CD4-positive, alpha-beta T cell treated with Interleukin-15 for 1 hour (primary cell): ENCODE measurements around the gene MDN1.
"Not testable (repeated sequence)": the region's sequence is repeated elsewhere in the genome, so short reads cannot be mapped to it uniquely, and the experiment has no call there.

Experiments
- DNase-seq: peaks from one replicate; pipeline ENCODE4 v3.0.0-alpha.2; 2020

MDN1 gene, protein sequence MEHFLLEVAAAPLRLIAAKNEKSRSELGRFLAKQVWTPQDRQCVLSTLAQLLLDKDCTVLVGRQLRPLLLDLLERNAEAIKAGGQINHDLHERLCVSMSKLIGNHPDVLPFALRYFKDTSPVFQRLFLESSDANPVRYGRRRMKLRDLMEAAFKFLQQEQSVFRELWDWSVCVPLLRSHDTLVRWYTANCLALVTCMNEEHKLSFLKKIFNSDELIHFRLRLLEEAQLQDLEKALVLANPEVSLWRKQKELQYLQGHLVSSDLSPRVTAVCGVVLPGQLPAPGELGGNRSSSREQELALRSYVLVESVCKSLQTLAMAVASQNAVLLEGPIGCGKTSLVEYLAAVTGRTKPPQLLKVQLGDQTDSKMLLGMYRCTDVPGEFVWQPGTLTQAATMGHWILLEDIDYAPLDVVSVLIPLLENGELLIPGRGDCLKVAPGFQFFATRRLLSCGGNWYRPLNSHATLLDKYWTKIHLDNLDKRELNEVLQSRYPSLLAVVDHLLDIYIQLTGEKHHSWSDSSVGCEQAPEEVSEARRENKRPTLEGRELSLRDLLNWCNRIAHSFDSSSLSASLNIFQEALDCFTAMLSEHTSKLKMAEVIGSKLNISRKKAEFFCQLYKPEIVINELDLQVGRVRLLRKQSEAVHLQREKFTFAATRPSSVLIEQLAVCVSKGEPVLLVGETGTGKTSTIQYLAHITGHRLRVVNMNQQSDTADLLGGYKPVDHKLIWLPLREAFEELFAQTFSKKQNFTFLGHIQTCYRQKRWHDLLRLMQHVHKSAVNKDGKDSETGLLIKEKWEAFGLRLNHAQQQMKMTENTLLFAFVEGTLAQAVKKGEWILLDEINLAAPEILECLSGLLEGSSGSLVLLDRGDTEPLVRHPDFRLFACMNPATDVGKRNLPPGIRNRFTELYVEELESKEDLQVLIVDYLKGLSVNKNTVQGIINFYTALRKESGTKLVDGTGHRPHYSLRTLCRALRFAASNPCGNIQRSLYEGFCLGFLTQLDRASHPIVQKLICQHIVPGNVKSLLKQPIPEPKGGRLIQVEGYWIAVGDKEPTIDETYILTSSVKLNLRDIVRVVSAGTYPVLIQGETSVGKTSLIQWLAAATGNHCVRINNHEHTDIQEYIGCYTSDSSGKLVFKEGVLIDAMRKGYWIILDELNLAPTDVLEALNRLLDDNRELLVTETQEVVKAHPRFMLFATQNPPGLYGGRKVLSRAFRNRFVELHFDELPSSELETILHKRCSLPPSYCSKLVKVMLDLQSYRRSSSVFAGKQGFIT (N-terminal part only)

DNA sequence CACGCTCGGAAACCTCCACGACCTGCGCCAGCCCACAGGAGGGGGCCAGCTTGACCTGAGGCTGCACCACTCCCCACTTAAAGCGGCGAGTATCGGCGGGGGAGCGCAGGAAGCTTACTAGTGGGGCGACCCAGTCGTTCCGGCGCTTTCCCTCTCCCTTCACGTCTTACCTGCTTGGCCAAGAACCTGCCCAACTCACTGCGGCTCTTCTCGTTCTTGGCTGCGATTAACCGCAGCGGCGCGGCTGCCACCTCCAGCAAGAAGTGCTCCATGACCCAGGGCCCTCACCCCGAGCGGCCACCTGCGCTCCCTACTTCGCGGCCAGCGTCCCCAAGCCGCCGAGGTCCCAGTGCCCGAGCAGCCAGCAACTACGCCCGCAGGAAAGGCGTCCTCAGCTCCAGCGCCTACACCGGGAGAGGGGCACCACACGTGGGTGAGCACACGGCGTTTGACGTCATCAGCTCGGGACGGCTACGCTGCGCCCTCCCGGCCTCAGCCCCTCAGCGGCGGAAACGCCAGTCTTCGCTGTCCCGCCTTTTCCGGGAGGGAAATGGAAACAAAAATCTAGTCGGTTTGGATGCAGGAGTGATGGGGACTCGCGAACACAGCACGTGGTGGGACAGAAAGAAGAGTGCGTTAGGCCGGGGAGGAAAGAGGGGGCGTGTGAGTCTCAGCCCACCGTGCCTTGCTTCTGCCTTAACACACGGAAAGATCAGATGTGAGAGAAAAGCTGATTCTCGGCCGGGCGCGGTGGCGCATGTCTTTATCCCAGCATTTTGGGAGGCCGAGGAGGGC is at the start of gene MDN1:
Gene MDN1 (minus strand): TSS at position 459 of the 795 bp plus-strand sequence. CDS start 187 bp downstream, at position 272.
- peak; percentile 85 for DNase-seq

DNA sequence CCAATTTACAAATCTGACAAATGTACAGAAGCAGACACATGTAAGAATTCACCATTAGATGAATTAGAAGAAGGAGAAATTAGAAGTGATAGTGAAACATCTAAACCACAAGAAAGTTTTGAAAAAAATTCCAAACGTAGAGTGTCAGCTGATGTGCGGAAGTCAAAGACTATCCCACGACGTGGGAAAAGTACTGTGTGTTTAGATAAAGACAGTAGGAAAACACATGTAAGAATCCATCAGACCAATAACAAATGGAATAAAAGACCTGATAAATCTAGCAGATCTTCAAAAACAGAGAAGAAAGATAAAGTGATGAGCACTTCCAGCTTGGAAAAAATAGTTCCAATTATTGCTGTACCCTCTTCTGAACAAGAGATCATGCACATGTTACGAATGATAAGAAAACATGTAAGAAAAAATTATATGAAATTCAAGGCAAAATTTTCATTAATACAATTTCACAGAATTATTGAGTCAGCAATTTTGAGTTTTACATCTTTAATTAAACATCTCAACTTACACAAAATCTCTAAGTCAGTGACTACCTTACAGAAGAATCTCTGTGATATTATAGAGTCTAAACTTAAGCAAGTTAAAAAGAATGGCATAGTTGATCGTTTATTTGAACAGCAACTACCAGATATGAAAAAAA is 46.6 kb upstream of the MDN1 start:
- no peak for DNase-seq

DNA sequence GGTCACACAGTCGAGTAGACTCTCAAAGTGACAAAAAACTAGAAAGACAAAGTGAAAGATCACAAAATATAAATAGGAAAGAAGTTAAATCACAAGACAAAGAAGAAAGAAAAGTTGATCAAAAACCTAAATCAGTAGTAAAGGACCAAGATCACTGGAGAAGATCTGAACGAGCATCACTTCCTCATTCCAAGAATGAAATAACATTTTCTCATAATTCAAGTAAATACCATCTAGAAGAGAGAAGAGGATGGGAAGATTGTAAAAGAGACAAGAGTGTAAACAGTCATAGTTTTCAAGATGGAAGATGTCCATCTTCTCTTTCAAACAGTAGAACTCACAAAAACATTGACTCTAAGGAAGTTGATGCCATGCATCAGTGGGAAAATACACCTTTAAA is 43.1 kb upstream of the MDN1 start:
- DNase-seq, result no peak

DNA sequence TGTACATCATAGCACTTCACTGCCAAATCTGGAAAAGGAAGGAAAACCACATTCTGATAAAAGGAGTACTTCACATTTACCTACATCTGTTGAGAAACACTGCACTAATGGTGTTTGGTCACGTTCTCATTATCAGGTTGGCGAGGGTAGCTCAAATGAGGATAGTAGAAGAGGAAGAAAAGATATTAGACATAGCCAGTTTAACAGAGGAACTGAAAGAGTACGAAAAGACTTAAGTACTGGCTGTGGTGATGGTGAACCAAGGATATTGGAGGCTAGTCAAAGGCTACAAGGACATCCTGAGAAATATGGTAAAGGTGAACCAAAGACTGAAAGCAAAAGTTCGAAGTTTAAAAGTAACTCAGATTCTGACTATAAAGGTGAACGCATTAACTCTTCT is 42.7 kb upstream of the MDN1 start:
- DNase-seq, result no peak

DNA sequence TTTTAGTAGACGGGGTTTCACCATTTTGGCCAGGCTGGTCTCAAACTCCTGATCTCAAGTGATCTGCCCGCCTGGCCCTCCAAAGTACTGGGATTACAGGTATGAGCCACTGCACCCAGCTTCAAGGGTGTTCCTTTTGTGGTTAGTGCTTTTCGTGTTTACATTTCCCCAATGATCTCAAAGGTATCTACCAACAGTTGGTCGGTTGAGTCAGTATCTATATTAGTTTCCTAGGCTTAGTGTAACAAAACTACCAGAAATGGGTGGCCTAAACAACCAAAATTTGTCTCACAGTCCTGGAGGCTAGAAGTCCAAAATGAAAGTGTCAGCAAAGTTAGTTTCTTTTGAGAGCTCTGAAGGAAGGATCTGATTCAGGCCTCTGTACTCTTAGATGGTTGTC is 40.1 kb upstream of the MDN1 start:
- no peak for DNase-seq

DNA sequence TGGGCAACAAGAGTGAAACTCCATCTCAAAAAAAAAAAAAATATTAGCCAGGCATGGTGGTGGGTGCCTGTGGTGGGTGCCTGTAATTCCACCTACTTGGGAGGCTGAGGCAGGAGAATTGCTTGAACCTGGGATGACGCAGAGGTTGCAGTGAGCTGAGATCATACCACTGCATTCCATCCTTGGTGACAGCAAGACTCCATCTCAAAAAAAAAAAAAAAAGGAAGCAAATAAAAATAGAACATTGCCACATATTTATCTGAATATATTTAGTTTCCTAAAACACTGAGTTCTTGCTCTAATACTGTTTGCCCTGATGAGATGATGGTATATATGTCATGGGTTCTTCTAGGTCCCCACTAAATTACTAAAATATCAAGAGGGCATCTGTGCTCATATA is 38.4 kb upstream of the MDN1 start:
- no peak for DNase-seq

DNA sequence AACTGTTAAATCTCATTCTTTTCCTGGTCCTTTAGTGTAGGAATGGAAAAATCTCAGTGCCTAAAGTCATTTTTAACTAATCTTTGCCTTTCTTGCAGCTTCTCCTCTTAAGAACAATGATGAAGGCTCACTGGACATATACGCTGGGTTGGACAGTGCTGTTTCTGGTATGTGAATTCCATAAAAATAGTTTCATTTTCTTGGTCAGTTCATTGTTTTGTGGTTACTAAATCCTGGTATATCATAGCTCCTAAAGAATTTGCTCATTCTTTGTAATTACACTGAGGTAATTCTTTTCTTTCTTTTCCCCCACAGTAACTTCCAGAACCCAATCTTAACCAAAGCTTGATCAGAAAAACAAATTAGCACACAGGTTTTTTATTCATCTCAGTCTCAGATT is 33.5 kb upstream of the MDN1 start:
- DNase-seq, result no peak

DNA sequence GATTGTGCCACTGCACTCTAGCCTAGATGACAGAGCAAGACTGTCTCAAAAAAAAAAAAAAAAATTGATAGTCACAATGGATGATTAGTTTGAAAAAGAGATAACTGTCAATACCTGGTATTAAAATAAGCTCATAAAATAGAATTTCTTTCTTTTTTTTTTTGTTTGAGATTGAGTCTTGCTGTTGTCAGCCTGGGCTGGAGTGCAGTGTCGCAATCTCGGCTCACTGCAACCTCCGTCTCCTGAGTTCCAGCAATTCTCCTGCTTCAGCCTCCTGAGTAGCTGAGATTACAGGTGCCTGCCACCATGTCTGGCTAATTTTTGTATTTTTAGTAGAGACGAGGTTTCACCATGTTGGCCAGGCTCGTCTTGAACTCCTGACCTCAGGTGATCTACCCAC is 27.9 kb upstream of the MDN1 start:
- not testable (repeated sequence) for DNase-seq

DNA sequence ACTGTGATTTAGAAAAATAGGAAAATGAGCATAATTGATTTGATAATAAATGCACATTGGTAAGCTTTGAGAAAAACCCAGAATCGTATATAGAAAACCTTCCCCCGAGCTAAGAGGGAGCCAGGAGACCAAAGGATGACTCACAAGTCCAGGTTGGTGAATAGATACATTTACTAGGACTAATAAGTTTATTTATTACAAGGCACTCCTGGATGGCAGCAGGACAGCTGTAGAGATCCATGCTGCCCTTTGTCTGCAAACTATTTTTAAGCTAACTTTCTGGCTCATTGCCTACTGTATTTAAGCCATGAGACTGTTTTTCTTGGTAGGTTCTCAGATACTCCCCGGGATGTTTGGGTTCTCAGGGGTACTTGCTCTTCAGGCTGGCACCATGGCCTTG is 23.5 kb upstream of the MDN1 start:
- no peak for DNase-seq

DNA sequence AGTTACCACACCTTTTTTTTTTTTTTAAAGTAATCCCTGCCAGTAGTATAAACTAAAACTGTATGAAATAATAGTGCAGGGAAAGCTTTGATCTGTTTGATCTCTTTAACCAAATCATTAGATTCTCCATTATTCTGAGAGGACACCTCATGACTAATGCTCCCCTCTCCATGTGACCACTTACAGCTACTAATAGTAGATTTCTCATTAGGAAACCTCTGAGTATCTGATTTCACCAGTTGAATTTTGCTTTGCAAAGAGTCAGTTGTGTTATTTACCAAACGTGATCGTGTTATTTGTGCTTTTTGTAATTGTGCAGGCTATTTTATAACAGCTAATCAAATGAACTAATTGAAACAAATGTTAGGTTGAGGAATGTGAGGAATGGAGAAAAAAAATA is 22.6 kb upstream of the MDN1 start:
- no peak for DNase-seq

DNA sequence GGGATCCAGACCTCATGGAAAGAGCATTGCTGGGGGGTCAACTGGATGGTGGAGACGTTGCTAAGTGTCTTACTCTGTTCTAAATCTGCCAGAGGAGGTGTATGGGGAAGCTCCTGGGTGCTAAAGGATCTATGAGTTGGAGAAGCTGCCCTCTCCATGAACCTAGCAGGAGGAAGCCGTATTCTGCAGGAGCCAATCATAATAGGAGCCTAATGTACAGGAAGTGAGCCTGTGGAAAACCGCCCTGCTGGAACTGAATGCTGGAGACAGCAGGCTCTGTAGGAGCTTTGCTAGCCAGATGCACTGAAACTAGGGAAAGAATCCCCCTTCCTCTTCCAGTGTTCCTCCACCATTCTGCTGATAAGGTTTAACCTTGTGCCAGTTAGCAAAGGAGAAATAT is 20.9 kb upstream of the MDN1 start:
- DNase-seq, result no peak

DNA sequence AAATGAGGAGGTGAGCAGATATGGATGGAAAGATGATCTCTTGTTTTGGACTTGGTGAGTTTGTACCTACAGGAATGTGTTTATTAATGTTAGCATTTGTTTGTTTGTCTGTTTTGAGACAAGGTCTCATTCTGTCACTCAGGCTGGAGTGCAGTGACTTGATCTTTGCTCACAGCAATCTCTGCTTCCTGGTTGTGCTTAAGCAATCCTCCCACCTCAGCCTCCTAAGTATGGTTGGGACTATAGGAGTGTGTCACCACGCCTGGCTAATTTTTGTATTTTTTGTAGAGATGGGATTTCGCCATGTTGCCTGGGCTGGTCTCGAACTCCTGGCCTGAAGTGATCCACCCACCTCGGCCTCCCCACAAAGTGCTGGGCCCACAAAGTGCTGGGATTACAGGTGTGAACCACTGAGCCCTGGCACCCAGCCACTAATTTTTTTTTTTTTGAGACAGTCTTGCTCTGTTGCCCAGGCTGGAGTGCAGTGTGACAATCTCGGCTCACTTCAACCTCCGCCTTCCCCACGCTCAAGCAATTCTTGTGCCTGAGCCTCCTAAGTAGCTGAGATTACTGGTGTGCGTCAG is 17.1 kb upstream of the MDN1 start:
- DNase-seq, result no peak

DNA sequence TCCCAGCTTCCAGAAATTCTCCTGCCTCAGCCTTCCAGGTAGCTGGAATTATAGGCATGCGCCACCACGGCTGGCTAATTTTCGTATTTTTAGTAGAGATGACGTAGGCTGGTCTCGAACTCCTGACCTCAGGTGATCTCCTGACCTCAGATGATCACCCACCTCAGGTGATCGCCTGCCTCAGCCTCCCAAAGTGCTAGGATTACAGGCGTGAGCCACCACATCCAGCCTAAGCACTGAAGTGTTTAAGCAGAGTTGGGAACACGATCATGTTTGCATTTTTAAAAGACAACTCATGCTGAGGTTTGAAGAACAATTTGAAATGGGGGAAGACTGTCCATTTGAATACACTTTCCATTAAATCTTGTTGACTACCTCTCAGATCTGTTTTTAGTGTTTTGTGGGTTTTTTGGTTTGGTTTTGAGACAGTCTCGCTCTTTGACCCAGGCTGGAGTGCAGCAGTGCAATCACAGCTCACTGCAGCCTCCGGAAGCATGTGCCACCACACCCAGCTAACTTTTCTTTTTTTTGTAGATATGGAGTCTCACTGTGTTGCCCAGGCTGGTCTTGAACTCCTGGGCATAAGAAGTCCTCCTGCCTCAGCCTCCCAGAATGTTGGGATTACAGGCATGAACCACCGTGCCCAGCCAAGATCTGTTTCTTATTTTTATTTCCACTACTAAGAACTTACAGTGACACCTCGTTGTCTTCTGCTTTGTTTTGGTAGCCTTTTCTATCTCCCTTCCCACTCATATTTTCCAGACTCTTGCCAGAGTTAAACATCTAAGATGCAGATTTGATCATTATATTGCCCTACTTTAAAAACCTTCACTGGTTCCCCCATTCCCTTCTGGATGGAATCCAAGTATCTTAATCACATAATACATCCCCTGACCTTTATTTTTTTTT is 15.5 kb upstream of the MDN1 start:
- DNase-seq, result peak; percentile 47

DNA sequence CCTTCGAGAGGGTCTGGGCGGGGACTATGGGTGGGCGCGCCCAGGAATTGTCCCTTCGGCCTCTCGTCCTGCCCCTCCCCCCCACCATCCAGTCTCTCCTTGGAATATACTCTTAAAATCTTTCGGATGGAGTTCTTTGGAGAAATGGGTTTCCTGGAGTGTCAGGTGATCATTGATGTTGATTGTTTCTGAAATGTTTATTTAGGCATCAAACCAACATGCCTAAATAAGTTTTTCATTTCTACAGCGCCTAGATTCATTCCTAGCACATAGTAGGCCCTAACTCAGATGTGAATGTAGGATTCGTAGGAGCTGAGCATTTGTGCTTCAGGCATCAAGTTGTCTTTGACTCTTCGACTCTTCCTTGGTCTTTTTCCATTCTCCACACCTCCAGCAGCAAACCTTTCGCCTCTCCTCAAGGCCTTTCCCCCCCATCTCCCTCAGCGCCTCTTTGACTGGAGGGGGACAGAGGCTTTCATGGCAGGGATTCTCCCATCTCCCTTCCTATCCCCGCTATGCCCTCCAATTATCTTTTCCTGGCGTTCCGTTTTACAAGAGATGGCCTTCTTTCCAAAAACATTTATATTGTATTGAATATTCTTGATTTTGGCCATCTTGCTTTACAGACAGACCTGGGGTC is 10.7 kb upstream of the MDN1 start:
- no peak for DNase-seq

DNA sequence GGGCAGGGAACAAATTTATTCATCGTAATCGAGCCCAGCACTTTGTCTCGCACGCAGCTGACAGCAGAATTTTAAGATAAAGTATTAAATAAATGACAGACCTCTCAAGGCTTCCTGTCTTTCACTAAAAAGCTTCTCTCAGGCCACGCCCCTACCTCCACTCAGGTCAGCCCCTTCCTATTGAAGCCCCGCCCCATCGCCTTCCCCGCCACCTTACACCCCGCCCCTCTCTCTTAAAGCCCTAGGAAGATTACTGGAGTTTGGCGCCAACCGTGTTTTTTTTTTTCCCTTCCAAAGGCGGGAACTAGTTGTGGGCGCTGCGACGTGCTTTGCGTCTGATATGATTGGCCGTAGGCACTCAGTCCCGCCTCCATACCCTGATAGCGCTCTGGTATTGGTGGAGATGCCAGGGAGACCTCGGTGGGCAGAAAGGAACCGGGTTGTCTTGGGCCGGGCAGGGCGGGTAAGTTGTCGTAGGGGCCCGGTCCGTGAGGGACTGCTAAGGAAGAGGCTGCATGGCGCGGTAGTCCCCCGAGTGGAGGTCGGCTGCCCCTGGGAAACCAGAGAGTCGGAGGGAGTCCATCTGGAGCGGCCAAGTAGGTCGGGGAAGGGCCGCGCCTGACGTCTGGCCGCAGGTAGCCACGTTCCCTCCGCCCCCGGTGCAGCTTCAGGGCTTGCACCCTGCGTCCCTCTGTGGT is 10.0 kb upstream of the MDN1 start, which contains the start of gene CASP8AP2:
Gene CASP8AP2 (plus strand): TSS at position 409 of the 698 bp plus-strand sequence.
- peak; percentile 96 for DNase-seq

DNA sequence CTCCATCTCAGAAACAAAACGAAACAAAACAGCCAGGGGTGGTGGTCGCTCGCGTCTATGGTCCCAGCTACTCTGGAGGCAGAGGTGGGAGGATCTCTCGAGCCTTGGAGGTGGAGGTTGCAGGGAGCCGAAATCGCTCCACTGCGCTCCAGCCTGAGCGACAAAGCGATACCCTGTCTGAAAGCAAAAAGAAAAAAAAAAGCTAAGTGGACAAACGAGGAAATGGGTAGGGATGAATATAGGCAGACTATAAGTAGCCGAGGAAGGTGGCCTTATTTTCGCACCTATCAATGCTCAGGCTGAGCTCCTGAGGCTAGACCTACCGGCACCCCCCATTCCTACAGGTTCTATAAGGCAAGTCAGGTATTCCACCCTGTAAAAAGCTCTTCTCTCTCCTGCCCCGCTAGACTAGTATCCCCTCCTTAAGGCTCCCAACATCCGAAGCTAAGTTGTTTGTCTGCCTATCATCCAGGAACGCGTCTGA is 9.4 kb upstream of the MDN1 start:
- no peak for DNase-seq

DNA sequence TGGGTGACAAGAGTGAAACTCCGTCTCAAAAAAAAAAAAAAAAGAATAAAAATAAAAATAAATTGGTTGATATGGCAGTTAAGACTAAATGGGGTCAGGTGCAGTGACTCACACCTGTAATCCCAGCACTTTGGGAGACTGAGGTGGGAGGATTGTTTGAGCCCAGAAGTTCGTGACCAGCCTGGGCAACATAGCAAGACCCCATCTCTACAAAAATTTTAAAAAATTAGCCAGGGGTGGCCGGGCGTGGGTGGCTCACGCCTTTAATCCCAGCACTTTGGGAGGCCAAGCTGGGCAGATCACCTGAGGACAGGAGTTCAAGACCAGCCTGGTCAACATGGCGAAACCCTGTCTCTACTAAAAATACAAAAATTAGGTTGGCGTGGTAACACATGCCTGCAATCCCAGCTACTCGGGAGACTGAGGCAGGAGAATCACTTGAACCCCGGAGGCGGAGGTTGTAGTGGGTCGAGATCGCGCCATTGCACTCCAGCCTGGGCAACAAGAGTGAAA is 8.9 kb upstream of the MDN1 start:
- DNase-seq, result not testable (repeated sequence)

DNA sequence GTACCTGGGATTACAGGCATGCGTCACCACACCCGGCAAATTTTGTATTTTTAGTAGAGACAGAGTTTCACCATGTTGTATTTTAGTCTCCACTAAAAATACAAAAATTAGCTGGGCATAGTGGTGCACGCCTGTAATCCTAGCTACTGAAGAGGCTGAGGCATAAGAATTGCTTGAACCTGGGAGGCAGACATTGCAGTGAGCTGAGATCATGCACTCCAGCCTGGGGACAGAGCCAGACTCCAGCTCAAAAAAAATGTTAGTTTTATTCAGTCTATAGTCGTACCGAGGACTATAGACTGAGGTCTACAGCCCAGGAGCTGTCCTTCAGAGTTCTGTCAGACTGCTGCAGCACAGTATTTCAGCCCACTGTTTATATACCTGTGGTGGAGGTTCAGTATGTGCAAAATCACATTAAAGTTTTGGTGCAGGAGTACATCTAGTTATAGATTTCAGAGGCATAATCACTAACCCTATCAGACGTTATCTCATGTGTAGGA is 6.5 kb upstream of the MDN1 start:
- DNase-seq, result no peak

DNA sequence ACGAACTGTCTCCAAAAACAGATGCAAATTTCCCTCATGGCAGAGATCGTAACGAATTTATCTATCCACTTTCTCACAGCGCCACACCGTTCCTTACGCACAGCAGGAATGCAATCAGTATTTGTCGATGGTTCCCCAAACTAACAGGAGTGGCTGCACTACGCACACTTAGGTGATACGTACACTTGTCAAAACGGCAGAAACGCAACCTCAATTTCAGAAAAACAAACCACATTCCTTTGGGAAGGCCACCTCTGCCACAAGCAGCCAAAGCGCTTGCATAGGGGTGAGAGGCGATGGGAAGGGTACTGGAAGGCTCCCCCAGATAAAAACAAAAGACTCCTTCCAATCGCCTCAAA is 638 bp downstream of the MDN1 start:
- DNase-seq, result no peak
